HG02588 (cell line): ENCODE data around the gene OAT.
"Not testable (repeated sequence)": the region's sequence is repeated elsewhere in the genome, so short reads cannot be mapped to it uniquely, and the experiment has no call there.

Experiments
- ATAC-seq: cut with Tn5 transposase; IDR thresholded peaks from one replicate; pipeline ENCODE4 v1.9.1; 2021; ENCODE audit warnings: mild to moderate bottlenecking, moderate library complexity; ENCODE audit not compliant: unreplicated experiment

Gene OAT

DNA sequence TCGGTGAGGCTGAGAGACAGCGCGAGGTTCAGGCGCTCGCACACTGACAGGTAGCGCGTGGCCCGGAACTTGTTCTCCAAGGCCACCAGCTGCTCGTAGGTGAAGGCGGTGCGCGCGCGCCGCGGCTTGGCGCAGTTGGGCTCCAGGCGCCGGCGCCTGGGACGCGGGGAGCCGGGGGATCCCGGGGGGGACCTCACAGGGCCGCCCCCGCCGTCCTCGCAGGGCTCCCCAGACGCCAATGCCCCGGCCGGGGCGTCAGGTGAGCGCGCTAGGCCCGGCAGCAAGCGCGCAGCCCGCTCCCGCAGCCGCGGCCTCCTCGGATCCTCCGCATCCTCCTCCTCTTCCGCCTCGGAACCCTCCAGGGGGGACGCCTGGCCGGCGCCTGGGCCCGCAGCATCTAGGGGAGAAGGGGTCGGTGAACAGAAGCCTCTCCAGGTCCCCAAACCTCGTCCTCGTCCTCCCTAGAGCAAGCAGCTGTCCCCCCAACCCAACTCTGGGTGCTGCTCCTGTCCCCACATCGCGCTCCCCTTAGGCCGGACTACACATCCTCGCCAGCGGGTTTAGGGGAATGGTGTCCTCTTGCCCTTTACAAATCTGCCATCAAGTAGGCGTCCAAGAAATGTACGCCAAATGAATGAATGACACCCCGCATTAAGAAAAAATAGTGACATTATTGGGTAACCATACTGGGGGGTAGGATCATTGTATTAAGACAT lies 29.2 kb upstream of the OAT start:
- ATAC-seq, result no peak

- ATAC-seq, result no peak
Measured at GRCh38 chr10:124446830-124447750, 28.4 kb upstream of the OAT start.

DNA sequence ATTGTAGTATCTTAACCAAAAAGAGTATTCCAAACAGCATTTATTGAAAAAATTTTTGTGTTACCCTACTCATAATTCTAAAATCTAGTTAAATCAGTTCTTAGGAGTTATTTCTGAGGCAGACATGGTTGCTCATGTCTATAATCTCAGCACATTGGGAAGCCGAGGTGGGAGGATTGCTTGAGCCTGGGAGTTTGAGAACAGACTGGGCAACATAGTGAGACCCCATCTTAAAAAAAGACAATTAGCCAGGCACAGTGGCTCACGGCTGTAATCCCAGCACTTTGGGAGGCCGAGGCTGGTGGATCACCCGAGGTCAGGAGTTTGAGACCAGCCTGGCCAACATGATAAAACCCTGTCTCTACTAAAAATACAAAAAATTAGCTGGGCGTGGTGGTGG lies 23.0 kb upstream of the OAT start:
- ATAC-seq, result not testable (repeated sequence)

- ATAC-seq, result peak; percentile 46
Measured at GRCh38 chr10:124436191-124436638, 17.5 kb upstream of the OAT start.

GRCh38 chr10:124435683-124436082 lies 17.0 kb upstream of the OAT start:
- ATAC-seq, result not testable (repeated sequence)

DNA sequence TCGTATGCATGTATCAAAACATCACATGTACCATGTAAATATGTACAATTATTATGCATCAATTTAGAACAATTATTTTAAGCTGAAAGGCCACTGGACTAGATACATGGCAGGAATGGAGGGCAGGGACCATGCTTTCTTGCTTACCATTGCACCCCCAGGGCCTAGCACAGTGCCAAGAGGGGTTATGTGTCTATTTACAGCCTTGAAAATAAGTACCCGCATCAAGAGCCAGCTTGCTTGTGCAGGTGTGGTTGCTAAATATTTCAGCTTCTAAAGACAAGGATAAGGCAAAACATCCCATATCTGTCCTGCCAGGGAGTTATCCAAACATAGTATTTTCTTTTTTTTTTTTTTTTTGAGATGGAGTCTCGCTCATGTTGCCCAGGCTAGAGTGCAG lies 14.7 kb upstream of the OAT start:
- no peak for ATAC-seq

DNA sequence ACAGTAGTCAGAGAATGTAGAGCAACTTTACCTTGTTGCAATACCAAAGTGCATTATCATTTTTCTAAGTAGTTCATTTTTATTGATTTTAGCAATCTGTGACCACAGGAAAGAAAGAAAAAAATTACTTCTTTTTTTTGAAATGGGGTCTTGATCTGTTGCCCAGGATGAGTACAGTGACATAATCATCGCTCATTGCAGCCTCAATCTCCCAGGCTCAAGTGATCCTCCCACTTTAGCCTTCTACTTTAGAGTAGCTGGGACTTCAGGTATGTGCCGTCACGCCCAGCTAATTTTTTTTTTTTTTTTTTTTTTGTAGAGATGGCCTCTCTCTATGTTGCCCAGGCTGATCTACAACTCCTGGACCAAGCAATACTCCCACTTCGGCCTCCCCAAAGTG lies 11.4 kb upstream of the OAT start:
- no peak for ATAC-seq

GRCh38 chr10:124429576-124429975 lies 10.9 kb upstream of the OAT start:
- no peak for ATAC-seq

- ATAC-seq, result no peak
Measured at GRCh38 chr10:124428207-124428777, 9.6 kb upstream of the OAT start.

- ATAC-seq, result no peak
Measured at GRCh38 chr10:124425227-124425962, 6.7 kb upstream of the OAT start.

GRCh38 chr10:124423813-124424212 lies 5.1 kb upstream of the OAT start:
- no peak for ATAC-seq

DNA sequence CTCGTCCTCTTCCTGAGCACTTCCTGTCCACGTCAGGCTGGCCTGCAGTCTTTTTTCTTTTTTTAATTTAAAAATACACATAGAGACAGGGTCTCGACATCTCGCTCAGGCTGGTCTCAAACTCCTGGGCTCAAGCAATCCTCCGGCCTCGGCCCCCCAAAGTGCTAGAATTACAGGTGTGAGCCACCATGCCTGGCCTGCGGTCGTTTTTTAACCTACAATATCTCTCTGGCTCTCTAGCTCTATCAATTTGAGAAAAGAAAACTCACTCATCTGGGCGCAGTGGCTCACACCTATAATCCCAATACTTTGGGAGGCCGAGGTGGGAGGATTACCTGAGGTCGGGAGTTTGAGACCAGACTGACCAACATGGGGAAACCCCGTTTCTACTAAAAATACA lies 4.0 kb upstream of the OAT start:
- ATAC-seq, result no peak

DNA sequence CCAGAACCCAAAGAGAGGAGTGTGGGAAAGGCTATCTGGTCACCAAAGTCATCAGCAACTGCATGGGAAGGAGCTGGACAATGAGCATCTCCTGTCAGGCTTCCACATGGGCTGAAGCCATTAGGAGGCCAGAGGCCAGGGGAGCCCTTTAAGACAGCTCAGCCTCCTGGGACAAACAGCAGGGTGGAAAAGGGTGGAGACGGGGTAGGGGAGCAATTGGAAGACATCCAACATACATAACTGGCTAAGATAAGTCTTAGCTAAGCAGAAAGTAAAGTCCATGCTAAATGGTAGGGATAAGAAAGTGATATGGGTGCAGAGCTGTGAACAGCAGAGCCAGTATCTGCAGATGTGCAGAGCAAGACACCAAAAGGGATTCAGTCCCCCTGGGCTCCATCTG lies 1.5 kb upstream of the OAT start:
- ATAC-seq, result no peak

GRCh38 chr10:124419635-124420034 lies 912 bp upstream of the OAT start:
- ATAC-seq, result no peak

DNA sequence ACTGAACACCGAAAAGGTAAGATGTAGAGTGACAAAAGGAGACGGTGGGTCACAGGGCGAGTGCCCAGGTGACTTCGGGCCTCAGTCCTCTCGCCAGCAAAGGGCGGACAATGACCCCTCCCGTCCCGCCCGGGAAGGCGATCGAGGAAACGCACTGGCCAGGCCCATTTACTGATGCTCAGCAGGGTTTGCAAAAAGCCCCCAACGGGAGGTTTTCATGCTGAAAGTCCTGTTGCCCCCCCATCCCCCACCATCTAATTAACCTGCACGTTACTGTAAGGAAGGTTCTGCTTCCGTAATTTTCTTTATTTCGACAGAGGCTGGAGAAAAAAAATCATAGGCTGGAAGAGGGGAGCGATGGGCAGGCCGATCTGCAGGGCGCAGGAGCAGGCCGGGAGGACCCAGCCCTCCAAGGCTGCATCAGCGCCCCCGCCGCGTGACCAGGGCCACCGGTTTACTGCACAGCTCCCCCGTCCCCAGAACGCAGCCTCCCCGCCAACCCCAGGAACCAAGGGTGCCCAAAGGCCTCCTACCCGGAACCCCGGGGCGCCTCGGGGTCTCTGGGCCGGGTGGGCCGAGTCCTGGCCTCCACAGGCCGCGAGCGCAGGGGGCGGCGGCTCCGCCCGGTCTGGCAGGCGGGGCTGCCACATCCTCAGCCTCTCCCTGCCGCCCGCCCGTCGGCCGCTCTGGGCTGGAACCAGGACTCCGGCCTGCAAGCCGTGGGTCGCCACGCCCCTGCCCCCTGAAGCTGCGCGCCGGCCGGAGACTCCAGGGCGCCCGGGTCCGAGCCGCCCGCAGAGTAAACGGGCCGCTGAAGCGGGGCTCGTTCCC lies 613 bp downstream of the OAT start:
- ATAC-seq, result peak; percentile 35

DNA sequence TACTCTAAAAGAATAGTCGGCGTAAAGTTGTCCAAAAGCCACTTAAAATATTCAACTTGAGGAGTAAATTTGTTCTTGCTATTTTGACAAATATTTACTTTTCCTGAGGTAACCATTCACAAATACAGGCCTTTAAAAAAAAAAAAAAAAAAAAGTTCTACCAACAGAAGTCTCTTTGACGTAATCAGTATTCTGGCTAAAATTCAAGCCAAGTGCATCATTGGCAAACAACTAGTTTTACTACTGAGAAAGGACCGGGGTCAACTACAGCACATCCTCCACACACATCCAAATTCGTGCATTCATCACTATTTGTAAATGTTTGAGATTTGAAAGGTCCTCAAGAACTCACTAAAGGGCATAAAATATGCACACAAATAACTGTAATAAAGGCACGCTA lies 2.0 kb downstream of the OAT start:
- no peak for ATAC-seq

- no peak for ATAC-seq
Measured at GRCh38 chr10:124415210-124415609, 3.5 kb downstream of the OAT start.

DNA sequence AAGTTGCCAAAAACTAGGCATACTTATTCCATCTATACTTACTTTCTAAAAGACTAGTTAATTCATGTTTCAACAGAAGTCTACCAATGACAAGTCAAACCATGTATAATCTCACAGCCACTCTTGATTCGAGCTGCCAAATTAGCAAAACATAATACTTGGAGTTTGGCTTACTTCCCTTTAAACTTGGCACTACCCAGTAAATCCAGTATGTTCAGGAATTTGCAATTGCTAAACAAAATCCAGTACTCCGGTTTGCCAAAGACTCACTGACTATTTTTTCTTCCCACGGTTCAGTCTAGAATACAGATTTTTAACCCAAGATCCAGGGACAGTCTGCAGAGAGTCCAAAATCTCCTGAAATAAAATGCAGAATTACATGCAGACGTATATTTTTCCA lies 4.6 kb downstream of the OAT start:
- no peak for ATAC-seq

DNA sequence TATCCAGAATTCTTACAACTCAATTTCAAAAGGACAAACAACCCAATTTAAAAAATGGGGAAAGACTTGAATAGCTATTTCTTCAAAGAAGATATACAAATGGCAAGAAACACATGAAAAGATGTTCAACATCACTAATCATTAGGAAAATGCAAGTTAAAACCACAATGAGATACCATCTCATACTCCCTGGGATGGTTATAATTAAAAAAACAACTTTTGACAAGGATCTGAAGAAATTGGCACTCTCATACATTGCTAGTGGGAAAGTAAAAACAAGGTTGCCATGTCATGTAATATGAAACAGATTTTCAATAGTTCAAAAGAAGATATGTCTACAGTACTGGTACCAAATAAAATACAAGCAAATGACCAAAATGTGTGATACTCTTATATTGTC lies 9.0 kb downstream of the OAT start:
- ATAC-seq, result no peak

- no peak for ATAC-seq
Measured at GRCh38 chr10:124408357-124408756, 10.4 kb downstream of the OAT start.
